ENCODE results near the gene OR4B1.
"Not testable (repeated sequence)": the region's sequence is repeated elsewhere in the genome, so short reads cannot be mapped to it uniquely, and the experiment has no call there.

The OR4B1 gene

GRCh38 chr11:48207881-48208280 is 8.7 kb upstream of the OR4B1 start:
- DNase-seq (ENCODE audit: extremely low read depth, low read depth), result no peak
- no peak for TF ChIP-seq CTCF (IDR thresholded peaks at IDR 0.05; ENCODE audit: low read depth, low read length, missing control alignments)
- H3K4me3 ChIP-seq (replicated peaks; ENCODE audit: low read depth, low read length), result no peak overlapping the region

GRCh38 chr11:48210052-48210451 is 6.6 kb upstream of the OR4B1 start:
- no peak for DNase-seq (ENCODE audit: extremely low read depth, low read depth)
- no peak overlapping the region for H3K4me3 ChIP-seq (replicated peaks; ENCODE audit: low read depth, low read length)
- peak; percentile 33 for TF ChIP-seq CTCF (IDR thresholded peaks at IDR 0.05; ENCODE audit: low read depth, low read length, missing control alignments)

- TF ChIP-seq CTCF (IDR thresholded peaks at IDR 0.05; ENCODE audit: low read depth, low read length, missing control alignments), result no peak
- no peak overlapping the region for H3K4me3 ChIP-seq (replicated peaks; ENCODE audit: low read depth, low read length)
- no peak for DNase-seq (ENCODE audit: extremely low read depth, low read depth)
Observed at GRCh38 chr11:48228761-48229160, 12.2 kb downstream of the OR4B1 start.

- H3K4me3 ChIP-seq (replicated peaks; ENCODE audit: low read depth, low read length); DNase-seq (ENCODE audit: extremely low read depth, low read depth): not testable (repeated sequence)
Observed at GRCh38 chr11:48230057-48230456, 13.4 kb downstream of the OR4B1 start.

- DNase-seq (ENCODE audit: extremely low read depth, low read depth), result no peak
- H3K4me3 ChIP-seq (replicated peaks; ENCODE audit: low read depth, low read length), result no peak overlapping the region
- TF ChIP-seq CTCF (IDR thresholded peaks at IDR 0.05; ENCODE audit: low read depth, low read length, missing control alignments), result no peak
Observed at GRCh38 chr11:48237727-48238126, 21.1 kb downstream of the OR4B1 start.

GRCh38 chr11:48242501-48242900 is 25.9 kb downstream of the OR4B1 start:
- no peak overlapping the region for H3K4me3 ChIP-seq (replicated peaks; ENCODE audit: low read depth, low read length)
- DNase-seq (ENCODE audit: extremely low read depth, low read depth), result no peak
- TF ChIP-seq CTCF (IDR thresholded peaks at IDR 0.05; ENCODE audit: low read depth, low read length, missing control alignments), result no peak

- no peak for TF ChIP-seq CTCF (IDR thresholded peaks at IDR 0.05; ENCODE audit: low read depth, low read length, missing control alignments)
- no peak within 1 kb of the TSS for H3K4me3 ChIP-seq (replicated peaks; ENCODE audit: low read depth, low read length)
- DNase-seq (ENCODE audit: extremely low read depth, low read depth), result no peak
Observed at GRCh38 chr11:48244804-48245203, 28.2 kb downstream of the OR4B1 start, which contains the start of gene OR4X2. Gene OR4X2 (plus strand): TSS chr11:48245104. CDS start chr11:48245104, 0 bp downstream.
